NCI-H2227 (cell line): ENCODE measurements around the gene CNGA3.

ENCODE experiments used
- DNase-seq: peaks from one replicate; lab custom pipeline; 2025; ENCODE audit not compliant: unreplicated experiment; lab: John Stamatoyannopoulos, UW

The CNGA3 gene

GRCh38 chr2:98327776-98328175, 18.5 kb upstream of the CNGA3 start:
- no peak for DNase-seq

GRCh38 chr2:98329549-98329948, 16.7 kb upstream of the CNGA3 start:
- DNase-seq, result no peak

- no peak for DNase-seq
Measured at GRCh38 chr2:98332989-98333388, 13.3 kb upstream of the CNGA3 start.

GRCh38 chr2:98333922-98334321, 12.3 kb upstream of the CNGA3 start:
- no peak for DNase-seq

- DNase-seq, result peak; percentile 38
Measured at GRCh38 chr2:98334439-98335078, 11.7 kb upstream of the CNGA3 start.

- no peak for DNase-seq
Measured at GRCh38 chr2:98335271-98335670, 11.0 kb upstream of the CNGA3 start.

GRCh38 chr2:98341241-98341640, 5.0 kb upstream of the CNGA3 start:
- DNase-seq, result no peak

DNA sequence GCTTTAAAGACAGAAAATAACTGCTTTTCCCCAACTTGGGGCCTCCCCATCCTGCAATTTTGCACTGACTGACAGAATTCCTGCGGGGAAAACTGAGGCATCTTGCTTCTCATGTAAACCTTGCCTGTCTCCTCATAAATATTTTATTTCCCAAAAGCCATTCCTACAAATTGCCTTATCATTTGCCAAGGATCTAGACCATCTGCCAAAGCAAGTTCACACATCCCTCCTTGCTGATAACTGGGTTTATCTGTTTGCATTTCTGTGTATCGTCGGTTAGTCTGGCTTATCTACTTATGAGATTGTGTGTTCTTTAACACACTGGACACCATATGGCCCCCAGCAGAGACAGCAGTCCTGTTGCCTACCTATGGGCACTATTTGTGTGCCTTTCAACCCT, 3.0 kb upstream of the CNGA3 start:
- DNase-seq, result no peak

DNA sequence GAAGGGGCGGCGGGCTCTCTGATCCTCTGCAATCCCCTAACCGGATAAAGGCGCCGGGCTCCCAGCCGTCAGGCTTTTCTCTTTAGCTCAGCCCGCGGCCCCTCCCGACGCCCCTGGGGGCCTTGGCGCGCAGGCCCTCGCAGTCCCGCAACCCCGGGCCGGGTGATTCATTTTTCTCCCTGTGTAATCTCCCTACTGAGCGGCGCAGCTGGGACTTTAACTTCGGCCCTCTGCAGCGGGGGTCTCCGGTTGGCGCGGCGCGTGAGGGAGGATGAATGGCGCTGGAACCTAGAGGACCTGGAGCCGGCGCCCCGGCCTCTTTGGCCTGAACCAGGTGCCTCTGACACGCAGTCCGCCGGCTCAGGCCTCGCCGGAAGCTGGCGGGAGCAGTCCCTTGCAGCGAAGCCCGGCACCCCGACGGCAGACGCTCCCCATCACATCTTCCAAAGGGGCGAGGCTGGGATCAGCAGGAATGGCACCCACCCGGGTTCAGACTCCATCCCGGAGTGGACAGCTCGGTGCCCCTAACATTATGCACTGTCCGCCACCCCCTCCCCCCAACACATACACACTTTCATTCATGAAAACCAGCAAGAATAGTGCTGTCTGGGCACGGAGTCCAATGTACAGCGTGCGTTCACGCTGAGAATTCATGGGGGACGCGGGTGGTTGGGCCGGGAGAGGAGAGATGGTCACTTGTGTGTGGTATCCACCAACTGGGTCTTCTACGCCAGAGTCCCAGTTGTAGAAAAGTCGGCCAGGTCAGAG, 1.2 kb downstream of the CNGA3 start:
- peak; percentile 19 for DNase-seq

- DNase-seq, result peak; percentile 85
Measured at GRCh38 chr2:98348066-98348561, 1.9 kb downstream of the CNGA3 start.

GRCh38 chr2:98350411-98350810, 4.2 kb downstream of the CNGA3 start:
- DNase-seq, result no peak

DNA sequence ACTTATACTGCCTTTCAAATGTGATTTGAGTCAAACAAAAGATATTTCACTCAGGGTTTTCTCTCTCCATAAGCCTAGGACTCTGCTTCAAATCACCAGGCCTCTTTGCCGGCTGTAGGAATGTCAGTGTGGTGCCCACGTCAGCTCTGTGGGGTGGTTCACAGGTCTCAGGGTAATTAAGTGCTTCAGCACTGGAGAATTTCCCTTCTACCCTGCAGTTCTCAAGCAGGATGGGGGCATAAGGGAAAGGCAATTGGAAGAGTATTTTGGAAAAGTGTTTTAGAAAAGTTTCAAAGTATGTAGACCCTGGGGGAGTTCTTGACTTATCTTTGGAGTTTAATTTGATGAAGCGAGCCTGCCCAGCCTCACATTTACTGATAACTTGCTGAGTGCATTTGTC, 9.6 kb downstream of the CNGA3 start:
- DNase-seq, result no peak

DNA sequence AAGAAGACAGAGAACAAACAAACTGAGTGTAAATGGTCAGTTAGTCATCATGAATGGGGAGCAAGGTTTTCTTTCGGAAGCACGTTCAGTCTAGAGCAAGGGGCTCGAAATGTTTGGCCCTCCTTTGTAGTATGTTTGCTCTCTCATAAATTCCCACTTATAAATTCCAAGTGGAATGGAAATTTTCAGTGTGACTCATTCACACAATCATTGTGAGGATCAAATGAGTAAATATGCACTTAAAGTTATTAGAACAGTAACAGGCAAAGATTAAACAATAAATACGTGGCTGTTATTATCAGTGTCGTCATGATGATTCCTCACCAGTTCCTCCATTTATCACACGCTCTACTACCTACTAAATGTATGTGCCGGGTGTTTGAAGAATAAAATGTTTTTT, 10.5 kb downstream of the CNGA3 start:
- no peak for DNase-seq

- DNase-seq, result no peak
Measured at GRCh38 chr2:98357849-98358248, 11.6 kb downstream of the CNGA3 start.

DNA sequence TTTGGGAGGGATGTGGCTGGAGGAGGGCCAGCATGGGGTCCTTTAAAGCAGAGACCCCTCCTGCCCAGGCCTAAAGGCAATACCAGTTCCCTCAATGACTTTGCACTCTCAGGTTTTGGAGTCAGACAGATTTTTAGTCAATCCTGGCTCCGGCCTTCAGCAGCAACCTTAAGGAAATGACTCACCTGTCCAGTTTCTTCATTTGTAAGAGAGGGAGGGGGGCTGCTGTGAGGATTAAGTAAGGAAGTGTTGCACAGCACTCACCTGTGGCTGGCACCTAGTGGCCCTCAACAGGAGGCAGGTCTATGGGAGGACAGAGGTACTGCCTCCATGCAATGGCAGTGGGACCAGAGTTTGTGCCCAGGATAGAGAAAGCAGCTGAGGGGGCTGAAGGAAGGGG, 13.7 kb downstream of the CNGA3 start:
- no peak for DNase-seq

DNA sequence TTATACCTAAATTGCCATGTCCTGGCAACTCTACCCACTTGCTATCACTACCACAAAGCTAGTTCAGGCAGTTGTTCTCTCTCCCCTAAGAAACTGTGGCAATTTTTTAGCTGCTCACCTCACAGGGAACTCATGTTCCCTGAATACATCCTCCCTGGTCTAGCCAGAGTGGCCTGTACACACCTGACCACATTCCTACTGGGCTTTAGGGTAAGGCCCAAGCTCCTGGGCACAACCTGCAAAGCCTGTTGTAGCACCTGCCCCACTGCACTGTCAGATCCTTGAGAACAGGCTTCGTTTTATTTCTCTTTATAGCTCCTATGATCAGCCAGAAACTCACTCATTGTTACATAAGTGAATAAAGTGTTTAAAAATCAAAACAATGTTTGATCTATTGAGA, 21.5 kb downstream of the CNGA3 start:
- DNase-seq, result no peak

- no peak for DNase-seq
Measured at GRCh38 chr2:98369710-98370239, 23.5 kb downstream of the CNGA3 start.

DNA sequence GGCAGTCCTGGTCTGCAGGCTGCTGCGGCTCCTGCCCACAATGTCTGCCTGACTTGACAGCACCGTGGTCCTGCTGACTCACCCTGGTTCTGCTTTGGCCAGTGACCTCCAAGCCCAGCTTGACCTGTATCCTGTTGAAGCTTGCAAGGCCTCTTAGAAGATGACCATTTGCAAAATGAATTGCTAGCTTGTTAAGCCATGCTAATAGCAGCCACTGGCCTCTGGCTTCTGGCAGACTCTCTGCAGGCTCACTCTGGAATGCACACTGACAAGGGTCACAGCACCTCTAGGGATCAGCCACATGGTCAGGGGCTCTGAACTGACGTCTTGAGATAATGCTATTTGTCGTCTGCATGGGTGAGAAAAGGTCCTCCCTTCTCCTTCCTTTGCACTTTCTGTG, 25.9 kb downstream of the CNGA3 start:
- DNase-seq, result no peak

GRCh38 chr2:98372579-98372978, 26.3 kb downstream of the CNGA3 start:
- no peak for DNase-seq

GRCh38 chr2:98374286-98374685, 28.0 kb downstream of the CNGA3 start:
- DNase-seq, result no peak

- no peak for DNase-seq
Measured at GRCh38 chr2:98374958-98375570, 28.8 kb downstream of the CNGA3 start.
